ENCODE results near the gene ANKHD1.

DNA sequence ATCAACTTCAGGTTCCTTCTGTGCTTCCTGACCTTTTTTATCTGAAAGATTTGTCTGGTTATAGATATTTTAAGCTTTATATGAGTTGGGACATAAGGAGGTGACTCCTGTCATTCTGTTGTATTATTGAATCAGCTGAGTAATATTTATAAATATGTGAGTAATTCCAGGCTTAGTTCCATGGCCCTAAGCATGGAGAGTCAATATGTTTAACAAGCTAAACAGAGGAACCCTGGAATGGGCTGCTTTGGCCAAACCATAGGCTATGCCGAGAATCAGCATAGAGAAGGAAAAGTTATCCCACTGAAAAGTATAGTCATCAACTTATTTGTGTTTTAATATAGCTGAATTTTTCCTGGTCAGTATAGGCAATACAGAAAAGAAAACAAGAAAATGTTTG lies 138.6 kb downstream of the ANKHD1 start:
- TF ChIP-seq POLR2A (IDR thresholded peaks at IDR 0.05; ENCODE audit: low read length) (no peak), GATA1 (IDR thresholded peaks at IDR 0.05; ENCODE audit: low read depth, low read length) (no peak)

Data from erythroblast (primary cell).